Fibroblast of skin of left quadriceps (primary cell): ENCODE data around the gene RYR2.

ENCODE experiments used
- DNase-seq, 2 experiments: peaks; one replicate each; pipeline ENCODE4 v3.0.0-alpha.2; 2013; ENCODE audit warnings: low read depth in 2 of 2

The RYR2 gene

DNA sequence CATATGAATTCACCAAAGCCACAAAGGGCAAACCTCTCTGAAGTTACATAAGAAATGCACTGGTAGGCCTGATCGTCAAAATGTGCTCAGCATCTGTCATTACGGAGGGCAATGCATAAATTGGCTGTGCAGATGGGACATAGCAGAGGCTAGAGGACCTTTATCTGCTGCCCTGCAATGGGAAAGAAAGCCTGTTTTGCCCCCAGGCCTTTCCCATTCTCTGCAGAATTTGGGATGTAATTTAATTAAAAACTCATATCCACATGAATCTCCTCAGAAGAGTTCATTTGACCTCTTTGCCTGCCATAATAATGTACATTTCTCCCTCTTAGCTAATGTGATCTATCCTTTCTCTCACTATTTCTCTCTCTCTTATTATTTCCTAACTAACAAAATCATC is 690.7 kb downstream of the RYR2 start:
- no peak for DNase-seq

DNA sequence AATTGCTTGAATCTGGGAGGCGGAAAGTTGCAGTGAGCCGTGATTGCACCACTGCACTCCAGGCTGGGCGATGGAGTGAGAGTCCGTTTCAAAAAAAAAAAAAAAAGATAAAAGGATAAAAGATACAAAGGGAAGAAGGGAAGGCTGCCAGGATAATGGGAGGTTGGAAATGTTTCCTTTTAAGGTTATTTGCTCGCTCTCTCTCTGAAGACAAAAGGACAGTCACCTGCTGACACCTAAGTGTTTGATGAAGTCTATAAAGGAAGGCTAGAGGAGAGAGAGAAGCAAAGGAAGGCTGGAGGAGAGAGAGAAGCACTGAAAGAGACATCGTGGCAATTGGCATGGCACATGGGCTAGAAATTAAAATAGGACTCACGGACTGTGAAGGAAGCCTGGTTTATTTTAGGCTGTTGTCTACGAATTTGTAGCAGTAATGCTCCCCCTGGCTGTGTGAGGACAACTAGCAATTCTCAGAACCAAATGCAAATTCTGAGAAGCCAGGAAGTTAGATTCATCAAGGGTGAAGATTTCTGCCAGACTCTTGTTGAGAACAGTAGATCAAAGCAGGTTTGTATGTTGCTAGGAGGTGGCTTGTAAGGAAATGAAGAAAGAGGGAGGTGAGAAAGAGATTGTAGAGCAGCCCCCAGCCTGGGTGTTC is 694.5 kb downstream of the RYR2 start:
- no peak for DNase-seq

DNA sequence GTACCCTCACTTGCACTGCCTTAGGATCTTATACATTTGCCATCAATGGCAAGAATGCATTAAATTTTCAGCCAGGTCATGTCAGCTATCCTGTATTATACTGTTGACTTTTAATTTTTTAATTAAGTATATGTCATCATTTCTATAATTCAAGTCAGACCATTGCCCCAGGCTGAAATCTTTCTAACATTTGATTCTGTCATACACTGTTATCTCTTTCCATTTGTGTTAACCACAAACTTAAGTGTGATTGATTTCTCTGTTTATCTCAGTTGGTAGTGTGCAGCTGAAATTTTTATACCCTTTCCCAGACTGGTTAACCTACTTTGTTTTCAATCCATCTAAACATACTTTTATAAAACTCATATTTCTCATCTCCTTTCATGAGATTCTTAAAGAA is 695.5 kb downstream of the RYR2 start:
- no peak for DNase-seq

DNA sequence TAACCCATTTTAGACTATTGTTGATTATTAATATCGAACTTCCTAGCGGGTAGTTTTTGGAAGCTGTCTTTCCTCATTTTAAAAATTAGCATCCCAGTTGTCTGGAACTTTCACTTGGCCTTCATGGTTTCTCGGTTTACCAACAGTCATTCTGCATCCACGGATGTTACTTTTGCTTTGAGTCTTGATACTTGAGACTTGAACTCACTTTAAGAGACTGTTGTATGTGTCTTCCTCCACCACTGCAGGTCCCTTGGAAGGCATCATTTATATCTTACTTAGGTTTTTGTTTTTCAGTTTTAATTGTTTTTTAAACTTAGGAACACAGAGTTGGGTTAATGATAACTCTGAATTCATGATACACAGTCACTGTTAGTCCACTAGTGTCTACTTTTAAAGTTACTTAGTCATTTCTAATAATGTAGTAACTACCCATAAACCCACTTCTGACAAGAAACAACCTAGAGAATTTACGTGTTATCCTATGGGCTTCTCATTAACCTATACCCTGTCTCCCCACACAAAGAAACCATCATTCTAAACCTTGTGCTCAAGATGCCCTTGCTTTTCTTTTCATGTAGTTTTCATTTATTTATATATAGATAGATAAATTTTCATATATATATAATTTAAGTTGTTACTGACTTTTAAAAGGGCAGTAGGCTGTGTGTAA is 696.1 kb downstream of the RYR2 start:
- DNase-seq = no peak

DNA sequence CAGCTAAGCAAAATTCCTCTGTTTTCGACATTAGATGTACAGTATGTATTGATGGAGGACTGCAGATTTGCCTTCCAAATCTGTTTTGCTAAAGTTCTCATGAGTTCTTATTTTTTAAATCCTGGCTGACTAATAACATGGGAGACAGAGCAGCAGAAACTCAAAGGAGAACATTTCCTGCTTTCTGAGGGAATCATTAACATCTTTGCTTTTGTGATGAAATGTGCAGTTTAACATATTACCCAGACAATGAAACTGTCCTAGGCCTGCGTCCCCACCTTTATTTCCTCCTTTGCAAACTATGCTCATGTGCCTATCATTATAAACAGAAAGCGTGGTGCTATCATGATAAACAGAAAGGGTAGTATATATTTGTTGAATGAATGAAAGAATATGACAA is 698.9 kb downstream of the RYR2 start:
- DNase-seq = no peak

DNA sequence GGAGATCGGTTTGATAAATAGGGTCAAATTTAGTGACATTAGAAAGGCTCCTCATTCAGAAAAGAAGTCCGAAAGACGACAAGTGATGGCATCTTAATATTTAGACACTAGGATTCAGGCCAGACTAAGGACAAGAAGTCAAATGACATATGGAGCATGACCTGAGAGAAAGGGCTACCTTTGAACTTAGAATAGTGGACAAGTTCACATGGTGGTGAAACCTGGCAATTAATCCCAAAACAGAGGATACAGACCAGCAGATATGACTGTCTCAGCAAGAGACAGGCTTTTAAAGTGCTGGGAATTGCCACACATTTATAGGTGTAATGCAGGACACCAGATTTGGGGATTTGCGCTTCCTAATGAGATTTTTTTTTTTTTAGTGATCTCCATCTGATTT is 703.6 kb downstream of the RYR2 start:
- no peak for DNase-seq

DNA sequence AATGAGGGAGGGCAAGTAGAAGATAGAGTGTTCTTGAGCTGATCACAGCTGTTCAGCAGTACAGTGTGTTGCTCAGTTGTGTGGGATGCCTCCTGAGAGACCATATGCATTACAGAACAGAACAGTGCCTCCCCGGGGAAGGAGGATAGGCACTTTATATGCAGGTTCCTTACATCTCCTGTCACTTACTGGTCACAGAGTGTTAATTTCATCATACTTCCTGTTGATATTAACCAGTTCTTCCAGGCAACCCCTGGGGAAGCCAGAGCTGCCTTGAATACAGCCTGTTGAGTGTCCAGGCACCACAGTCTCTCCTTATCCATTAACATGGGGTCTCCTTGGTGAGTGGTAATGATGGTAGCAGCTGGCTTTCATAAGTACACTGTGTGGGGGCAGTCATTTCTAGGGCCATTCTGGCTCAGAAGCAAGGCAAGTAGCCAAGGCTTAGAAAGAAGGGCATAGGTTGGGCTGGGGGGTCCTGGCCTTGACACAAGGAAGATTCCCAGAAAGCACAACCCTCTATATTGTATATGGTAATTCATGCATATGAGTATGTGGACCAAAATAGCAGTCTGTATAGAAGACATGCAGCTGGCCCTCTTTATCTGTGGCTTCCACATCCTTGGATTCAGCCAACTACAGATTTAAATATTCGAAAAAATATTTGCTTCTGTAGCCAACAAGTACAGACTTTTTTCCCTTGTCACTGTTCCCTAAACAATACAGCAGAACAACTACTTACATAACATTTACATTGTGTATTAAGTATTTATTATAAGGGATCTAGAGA is 706.4 kb downstream of the RYR2 start:
- DNase-seq = no peak

DNA sequence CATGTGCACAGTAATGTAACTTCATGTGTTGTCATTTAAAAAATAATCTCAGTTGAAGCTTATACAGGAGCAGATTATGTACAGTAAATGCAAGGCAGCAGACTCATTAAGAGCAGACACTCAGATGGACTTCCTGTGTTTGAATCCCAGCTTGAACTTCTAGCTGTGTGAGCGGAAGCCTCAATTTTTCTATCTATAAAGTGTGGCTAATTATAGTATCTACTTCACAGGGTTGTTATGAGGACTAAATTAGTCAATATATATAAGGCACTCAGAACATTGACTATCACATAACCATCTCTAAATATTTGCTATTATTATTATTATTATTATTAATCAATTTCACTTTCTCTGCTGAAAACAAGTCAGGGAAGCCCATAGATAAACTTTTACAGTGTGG is 707.1 kb downstream of the RYR2 start:
- no peak for DNase-seq

DNA sequence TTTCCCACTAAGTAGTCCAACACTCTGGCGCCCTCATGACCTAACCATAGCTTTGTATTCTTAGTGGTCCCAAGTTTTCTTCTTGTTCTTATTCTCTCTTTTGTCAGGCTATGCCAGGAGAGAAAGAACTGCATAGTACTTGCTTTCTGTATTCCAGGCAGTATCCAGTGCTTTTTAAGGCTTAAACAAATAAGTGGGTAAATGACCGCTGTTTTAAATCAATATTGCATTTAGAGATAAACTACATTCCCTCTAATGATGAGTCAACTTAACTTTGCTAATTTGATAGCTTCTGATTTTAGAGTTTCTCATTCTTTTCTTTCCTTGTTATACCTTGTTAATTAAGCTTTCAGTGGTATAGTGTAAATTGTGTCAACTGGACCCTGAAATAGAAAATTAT is 709.1 kb downstream of the RYR2 start:
- no peak for DNase-seq

DNA sequence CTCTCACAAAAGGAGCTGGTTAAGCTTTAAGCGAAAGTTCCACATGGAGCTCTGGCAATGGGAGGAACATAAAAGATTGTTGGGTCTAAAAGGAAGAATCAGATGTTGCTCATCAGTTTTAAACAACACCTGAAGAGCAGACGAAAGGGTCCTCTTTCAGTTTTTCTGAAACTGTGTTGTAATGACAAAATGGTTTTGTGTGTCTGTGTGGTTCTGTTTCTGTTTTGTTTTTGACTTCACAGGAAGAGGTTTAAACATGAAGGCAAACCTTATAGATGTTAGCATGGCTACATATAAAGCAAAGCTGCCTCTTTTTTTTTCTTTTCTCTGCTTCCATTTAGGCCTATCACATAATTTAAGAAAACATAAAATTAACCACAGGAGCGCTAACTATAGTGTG is 712.6 kb downstream of the RYR2 start:
- no peak for DNase-seq

DNA sequence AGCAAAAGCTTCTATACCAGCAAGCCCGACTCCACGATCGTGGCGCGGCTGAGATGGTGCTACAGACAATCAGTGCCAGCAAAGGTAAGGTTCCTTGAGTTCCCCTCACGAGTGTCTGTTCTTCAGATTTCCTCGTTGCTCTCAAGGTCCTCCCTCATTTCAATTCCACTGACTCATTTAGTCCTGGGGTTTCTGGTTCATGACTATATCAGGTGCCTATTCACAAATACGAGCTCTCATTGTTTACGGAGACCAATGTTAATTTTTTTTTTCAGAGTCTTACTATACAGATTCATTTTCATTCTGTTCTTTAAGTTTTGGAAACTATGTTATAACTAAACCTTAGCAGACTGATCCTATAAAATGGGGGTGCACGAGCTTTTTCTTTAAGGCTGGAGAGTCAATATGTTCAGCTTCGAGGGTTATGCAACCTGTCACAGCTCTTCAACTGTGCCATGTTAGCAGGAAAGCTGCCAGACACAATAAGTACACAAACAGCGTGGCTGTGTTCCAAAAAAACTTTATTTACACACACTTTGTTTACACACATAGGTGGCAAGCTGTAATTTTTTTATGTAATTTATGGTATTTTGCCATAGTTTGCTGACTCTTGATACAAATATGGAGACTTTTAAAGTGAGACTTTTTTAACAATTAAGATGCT is 714.5 kb downstream of the RYR2 start:
- DNase-seq = no peak

DNA sequence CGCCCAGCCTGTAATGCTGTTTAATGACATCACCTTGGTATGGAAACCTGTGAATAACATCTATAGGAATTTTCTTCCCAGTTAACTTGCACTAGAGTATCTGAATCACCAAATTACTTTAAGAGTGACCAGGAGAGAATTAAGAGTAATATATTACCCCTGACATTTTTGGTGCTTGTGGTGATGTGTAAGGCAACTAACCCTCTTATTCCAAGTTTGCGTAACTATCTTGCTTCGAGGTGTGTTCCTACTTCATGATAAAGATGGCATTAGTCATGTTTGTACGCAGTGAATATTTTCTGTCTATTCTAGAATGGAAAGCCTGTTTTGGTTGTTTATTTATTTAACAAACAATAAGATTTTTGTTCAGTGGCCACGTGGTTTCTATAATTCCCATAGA is 717.4 kb downstream of the RYR2 start:
- DNase-seq = no peak

DNA sequence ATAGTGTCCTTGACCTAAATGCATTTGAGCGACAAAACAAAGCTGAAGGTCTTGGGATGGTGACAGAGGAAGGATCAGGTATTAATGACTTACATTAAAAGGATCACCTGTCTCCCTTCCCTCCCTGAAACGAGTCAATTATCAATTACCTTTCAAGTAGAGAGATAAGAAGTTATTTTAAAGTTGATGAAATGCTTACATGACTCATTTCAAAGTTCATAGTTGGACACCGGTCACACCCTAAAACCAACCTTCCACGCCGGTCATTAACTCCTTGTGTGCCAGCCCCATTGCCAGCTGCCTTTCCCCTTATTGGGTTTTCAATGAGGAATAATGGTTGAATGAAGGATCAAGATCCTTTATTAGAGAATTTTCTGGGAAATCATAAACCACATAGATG is 719.0 kb downstream of the RYR2 start:
- DNase-seq = no peak

DNA sequence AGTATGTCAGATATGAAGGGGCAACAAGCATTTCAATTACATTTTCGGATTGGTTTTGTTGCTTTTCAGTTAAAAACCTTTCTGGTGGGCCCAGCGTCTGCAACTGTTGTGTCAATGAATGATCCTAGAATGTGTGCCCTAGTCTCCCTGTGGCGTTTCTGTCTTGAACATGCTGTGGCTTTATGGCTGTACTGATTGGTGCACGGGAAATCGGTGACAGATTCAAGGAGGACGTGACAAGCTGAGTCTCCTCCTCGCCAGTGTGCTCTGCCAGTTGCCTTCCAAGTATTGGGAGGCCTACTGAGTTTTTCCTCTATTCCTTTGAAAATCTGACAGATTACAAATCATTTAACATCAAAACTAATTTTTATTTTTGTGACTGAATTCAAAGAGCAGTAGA is 721.2 kb downstream of the RYR2 start:
- no peak for DNase-seq

DNA sequence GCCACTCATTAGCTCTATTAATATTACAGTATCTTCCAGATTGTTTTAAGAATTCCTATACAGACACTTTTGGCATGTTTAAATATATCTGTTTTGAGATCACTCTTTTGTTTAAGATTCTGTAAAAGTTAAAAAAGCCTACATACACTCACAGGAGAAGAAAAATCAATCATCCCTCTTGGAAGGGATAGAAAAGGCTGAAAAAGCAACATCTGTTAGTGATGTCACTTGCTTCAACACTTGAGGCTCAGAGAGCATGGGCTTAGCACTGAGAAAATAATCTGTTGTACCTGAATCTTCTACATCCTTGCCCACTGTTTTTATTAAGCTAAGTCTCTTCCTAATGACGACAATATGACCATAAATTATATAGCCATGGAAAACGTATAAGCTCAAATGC is 721.8 kb downstream of the RYR2 start:
- DNase-seq = no peak

DNA sequence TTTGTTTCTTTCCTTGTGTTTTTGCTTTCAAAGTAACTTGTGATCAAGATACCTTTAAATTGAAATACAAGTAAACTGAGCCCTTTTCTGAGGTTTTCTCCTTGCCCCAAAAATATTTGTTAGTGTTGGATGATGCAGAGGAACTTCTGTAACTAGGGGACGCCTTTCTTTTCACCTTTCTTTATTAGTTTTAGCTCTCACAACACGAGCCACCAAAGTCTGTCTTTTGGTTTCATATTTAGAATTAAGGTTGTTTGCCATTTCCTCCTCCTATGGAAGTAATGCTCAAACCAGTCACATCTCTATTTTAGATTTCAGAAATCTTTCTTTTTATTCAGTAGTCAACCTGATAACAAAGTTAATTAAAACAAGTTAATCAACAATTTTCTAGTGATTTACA is 727.9 kb downstream of the RYR2 start:
- DNase-seq = no peak

DNA sequence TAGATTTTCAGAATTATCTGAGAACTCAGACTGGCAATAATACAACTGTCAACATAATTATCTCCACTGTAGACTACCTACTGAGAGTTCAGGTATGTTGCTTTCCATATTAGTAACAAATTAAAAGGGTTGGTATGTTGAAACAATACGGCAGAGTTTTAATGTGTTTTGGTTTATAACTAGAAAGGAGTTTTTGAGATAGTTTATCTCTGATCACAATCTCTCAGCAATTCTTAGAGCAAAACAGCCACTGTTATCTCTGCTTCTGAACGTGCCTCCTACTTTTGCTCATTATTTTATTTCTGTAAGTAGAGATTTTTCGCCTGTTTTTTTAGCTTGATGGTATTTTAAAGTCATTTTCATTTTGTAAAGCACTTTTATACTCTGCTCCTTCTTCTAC is 730.0 kb downstream of the RYR2 start:
- DNase-seq = no peak

DNA sequence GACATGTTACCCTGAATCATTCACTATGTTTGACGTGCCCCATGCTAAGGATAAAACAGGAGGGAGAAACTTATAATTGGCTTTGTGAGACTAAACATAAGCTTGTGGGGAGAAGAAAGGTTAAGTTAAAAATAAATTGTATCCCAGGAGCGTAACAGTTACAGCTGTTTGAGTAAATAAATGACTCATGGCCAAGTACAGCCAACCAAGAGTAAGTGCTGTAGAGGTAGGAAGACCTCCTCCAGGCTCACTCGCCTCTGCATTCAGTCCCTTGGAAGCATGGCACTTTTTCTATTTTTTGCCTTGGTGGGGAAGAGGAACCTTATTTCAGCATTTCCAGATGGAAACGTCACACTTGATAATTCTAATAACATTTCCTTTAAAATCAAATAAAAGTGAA is 732.3 kb downstream of the RYR2 start:
- DNase-seq = no peak

DNA sequence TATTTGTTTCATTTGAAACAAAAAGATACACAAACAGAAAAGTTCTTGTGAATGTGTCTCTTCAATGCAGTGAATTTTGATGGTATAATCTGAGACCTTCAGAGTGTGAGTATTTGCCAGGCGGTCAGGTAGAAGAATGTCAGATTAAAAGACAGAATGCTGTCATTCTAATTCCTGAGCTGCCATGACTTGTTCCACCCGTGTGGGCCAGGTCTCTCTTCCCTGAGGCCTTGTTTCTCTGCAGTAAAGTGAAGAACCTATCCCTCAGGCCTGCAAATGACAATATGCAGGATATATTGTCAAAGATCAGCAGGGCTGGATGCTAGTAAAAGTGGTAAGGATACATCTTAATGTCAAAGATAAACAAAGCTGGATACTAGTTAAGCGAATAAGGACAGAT is 737.4 kb downstream of the RYR2 start:
- DNase-seq = no peak

DNA sequence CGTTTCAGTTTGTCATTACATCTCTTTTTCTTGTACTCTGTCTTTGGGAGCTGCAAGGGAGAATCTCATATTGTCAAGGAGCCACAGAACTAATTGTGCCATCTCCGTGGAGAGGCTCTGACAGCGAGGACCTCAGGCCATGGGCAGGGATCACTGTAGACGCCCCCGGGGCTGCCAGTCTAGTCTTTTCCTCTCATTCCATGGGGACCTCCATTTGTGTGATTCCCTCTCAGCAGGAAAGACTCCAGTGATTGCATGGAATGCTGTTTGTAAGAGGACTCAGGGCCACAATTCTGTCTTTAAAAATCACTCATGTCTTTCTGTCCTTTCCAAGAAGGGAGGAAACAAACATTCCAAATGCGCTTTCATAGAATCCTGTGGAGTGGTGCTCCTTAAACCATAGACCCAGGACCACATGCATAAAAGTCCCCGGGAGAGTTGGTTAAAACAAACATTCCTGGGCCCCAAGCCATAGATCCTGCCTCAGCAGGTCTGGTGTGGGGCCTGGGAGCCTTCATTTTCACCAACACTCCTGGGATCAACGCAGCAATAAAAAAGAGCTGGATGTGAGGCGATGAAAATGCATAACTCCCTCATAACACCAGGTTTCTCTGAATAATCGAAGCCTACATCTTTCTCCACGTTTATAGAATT is 744.2 kb downstream of the RYR2 start:
- no peak for DNase-seq

DNA sequence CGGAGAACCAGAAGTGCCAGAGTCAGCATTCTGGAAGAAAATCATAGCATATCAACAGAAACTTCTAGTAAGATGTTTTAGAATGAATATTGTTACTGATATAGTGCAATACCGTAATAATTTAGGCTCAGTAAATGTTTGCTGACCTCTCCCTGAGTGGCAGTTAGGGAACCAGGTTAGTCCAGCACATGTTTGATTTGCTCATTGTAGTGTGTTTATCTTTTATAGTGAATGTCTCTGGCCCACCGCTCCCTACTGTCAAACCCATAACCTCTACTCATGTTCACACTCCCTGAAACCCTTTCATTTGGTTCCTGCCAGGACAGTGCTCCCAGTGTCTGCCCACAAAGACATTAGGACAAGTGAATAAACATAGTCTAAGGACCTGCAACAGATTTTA is 746.1 kb downstream of the RYR2 start:
- no peak for DNase-seq

DNA sequence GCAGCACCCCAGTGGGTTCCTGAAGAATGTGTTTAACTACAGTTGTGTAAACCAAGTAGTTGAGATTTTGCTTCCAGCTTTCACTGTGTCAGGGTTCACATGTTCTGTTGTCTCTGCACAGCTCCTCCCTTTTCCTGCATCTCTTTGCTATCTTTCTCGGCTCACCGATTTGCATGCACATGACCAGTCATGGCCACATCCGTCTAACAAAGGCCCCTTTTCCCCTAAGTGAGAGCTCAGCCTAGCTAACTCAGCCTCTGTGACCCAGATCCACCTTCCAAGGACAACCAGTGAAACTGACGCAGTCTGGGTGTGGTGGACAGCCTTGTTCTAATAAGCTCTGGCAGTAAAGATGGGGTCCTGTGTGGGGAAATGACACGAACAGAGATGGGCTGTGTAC is 747.6 kb downstream of the RYR2 start:
- DNase-seq = no peak
